ENCODE measurements around the gene UVRAG. TPM values are rescaled to one million over a fixed set of nuclear protein-coding genes. Genes with fewer than 3 reads are reported as not detected.

Gene UVRAG
- total RNA-seq, 1 experiment from 2014 or later = 13.0 TPM

GRCh38 chr11:76159983-76160661 lies 345.1 kb downstream of the UVRAG start:
- no peaks in the 10 kb centered on the region for H3K9me3 ChIP-seq (ENCODE audit: low read length)
- no peak for TF ChIP-seq EZH2phosphoT487 (IDR thresholded peaks at IDR 0.05; ENCODE audit: borderline replicate concordance, low read length)
- TF ChIP-seq EZH2 (IDR thresholded peaks at IDR 0.05; ENCODE audit: low read length, unreplicated experiment) = no peak
- no peak for TF ChIP-seq CTCF (conservative IDR thresholded peaks at IDR 0.05; ENCODE audit: low read depth, low read length)
- H3K9ac ChIP-seq (ENCODE audit: low read length) = no peak overlapping the region
- no peak for DNase-seq
- POLR2A ChIA-PET (ENCODE audit: unreplicated experiment) = no interaction called here
- H2AFZ ChIP-seq (ENCODE audit: low read length) = no peak overlapping the region
- no peaks in the 10 kb centered on the region for H3F3A ChIP-seq (ENCODE audit: low read length, unreplicated experiment)
- no peaks in the 10 kb centered on the region for H4K20me1 ChIP-seq (ENCODE audit: low read length)
- no peak overlapping the region for H3K27ac ChIP-seq (ENCODE audit: low read length)
- ATAC-seq = peak; percentile 18; the same call in 1 of the 2 replicates
- H3K27me3 ChIP-seq (ENCODE audit: low read length) = no peaks in the 10 kb centered on the region
- CTCF ChIA-PET = no interaction called here
- H3K4me3 ChIP-seq (ENCODE audit: low read length) = no peak overlapping the region
- no peaks in the 10 kb centered on the region for H3K9me2 ChIP-seq (replicated peaks; ENCODE audit: low read length)
- H3K79me2 ChIP-seq (ENCODE audit: low read length) = no peaks in the 10 kb centered on the region
- H3K4me2 ChIP-seq (ENCODE audit: low read length) = no peak overlapping the region
- intact Hi-C loops (cut with micrococcal nuclease) = no loop called here
- H3K4me1 ChIP-seq (ENCODE audit: insufficient read depth, low read length) = no peaks in the 10 kb centered on the region
- BruUV-seq (replicated peaks) = no TSS peak
- H3K36me3 ChIP-seq (ENCODE audit: low read depth, low read length) = no peaks in the 10 kb centered on the region

- no peak overlapping the region for H3K4me3 ChIP-seq (ENCODE audit: low read length)
- DNase-seq (no peak), ATAC-seq (no peak)
- H3K9ac ChIP-seq (ENCODE audit: low read length) = no peak overlapping the region
- H2AFZ ChIP-seq (ENCODE audit: low read length) = no peak overlapping the region
- TF ChIP-seq EZH2phosphoT487 (IDR thresholded peaks at IDR 0.05; ENCODE audit: borderline replicate concordance, low read length) = no peak
- TF ChIP-seq EZH2 (IDR thresholded peaks at IDR 0.05; ENCODE audit: low read length, unreplicated experiment) = no peak
- TF ChIP-seq CTCF (conservative IDR thresholded peaks at IDR 0.05; ENCODE audit: low read depth, low read length) = no peak
- CTCF ChIA-PET = no interaction called here
- no peaks in the 10 kb centered on the region for H3K4me1 ChIP-seq (ENCODE audit: insufficient read depth, low read length)
- POLR2A ChIA-PET (ENCODE audit: unreplicated experiment) = no interaction called here
- no peaks in the 10 kb centered on the region for H3K9me3 ChIP-seq (ENCODE audit: low read length)
- H3K79me2 ChIP-seq (ENCODE audit: low read length) = no peaks in the 10 kb centered on the region
- H3K4me2 ChIP-seq (ENCODE audit: low read length) = no peak overlapping the region
- intact Hi-C loops (cut with micrococcal nuclease) = no loop called here
- no peaks in the 10 kb centered on the region for H3F3A ChIP-seq (ENCODE audit: low read length, unreplicated experiment)
- no peak overlapping the region for H3K27ac ChIP-seq (ENCODE audit: low read length)
- no peaks in the 10 kb centered on the region for H3K27me3 ChIP-seq (ENCODE audit: low read length)
- BruUV-seq (replicated peaks) = no TSS peak
- no peaks in the 10 kb centered on the region for H3K36me3 ChIP-seq (ENCODE audit: low read depth, low read length)
- H4K20me1 ChIP-seq (ENCODE audit: low read length) = no peaks in the 10 kb centered on the region
- no peaks in the 10 kb centered on the region for H3K9me2 ChIP-seq (replicated peaks; ENCODE audit: low read length)
These were observed 345.8 kb downstream of the UVRAG start for GRCh38 chr11:76160856-76161255.

GRCh38 chr11:76161261-76161961 lies 346.4 kb downstream of the UVRAG start:
- Histone ChIP-seq H3F3A (ENCODE audit: low read length, unreplicated experiment) (no peaks in the 10 kb centered on the region), H3K9ac (ENCODE audit: low read length) (no peak overlapping the region), H3K4me2 (ENCODE audit: low read length) (no peak overlapping the region), H3K27ac (ENCODE audit: low read length) (no peak overlapping the region), H4K20me1 (ENCODE audit: low read length) (no peaks in the 10 kb centered on the region), H3K4me3 (ENCODE audit: low read length) (no peak overlapping the region), H2AFZ (ENCODE audit: low read length) (no peak overlapping the region), H3K36me3 (ENCODE audit: low read depth, low read length) (no peaks in the 10 kb centered on the region), H3K9me3 (ENCODE audit: low read length) (no peaks in the 10 kb centered on the region), H3K79me2 (ENCODE audit: low read length) (no peaks in the 10 kb centered on the region), H3K9me2 (replicated peaks; ENCODE audit: low read length) (no peaks in the 10 kb centered on the region), H3K27me3 (ENCODE audit: low read length) (no peaks in the 10 kb centered on the region), H3K4me1 (ENCODE audit: insufficient read depth, low read length) (no peaks in the 10 kb centered on the region)
- ATAC-seq (no peak), DNase-seq (no peak)
- CTCF ChIA-PET = no interaction called here
- POLR2A ChIA-PET (ENCODE audit: unreplicated experiment) = no interaction called here
- TF ChIP-seq EZH2phosphoT487 (IDR thresholded peaks at IDR 0.05; ENCODE audit: borderline replicate concordance, low read length) (no peak), EZH2 (IDR thresholded peaks at IDR 0.05; ENCODE audit: low read length, unreplicated experiment) (no peak), CTCF (conservative IDR thresholded peaks at IDR 0.05; ENCODE audit: low read depth, low read length) (no peak)
- BruUV-seq (replicated peaks) = no TSS peak
- intact Hi-C loops (cut with micrococcal nuclease) = no loop called here

All from PC-3 (cell line).